ENCODE results near the gene A3GALT2.

Gene A3GALT2

GRCh38 chr1:33320619-33321165 is at the start of gene A3GALT2:
A3GALT2 (minus strand) TSS chr1:33321098; CDS start chr1:33321098, 0 bp downstream.
- no peak for DNase-seq (ENCODE audit: low spot score)

GRCh38 chr1:33370301-33370700 is 49.4 kb upstream of the A3GALT2 start:
- no peak for DNase-seq (ENCODE audit: low spot score)

- no peak for DNase-seq (ENCODE audit: low spot score)
These were observed 48.9 kb upstream of the A3GALT2 start for GRCh38 chr1:33369764-33370163.

- no peak for DNase-seq (ENCODE audit: low spot score)
These were observed 48.2 kb upstream of the A3GALT2 start for GRCh38 chr1:33369081-33369480.

GRCh38 chr1:33368431-33368830 is 47.5 kb upstream of the A3GALT2 start:
- no peak for DNase-seq (ENCODE audit: low spot score)

GRCh38 chr1:33367485-33368405 is 46.8 kb upstream of the A3GALT2 start:
- DNase-seq (ENCODE audit: low spot score) = peak; percentile 60

- DNase-seq (ENCODE audit: low spot score) = no peak
These were observed 46.0 kb upstream of the A3GALT2 start for GRCh38 chr1:33366762-33367484.

GRCh38 chr1:33365560-33365997 is 44.7 kb upstream of the A3GALT2 start:
- no peak for DNase-seq (ENCODE audit: low spot score)

- no peak for DNase-seq (ENCODE audit: low spot score)
These were observed 43.6 kb upstream of the A3GALT2 start for GRCh38 chr1:33364565-33364918.

- no peak for DNase-seq (ENCODE audit: low spot score)
These were observed 42.6 kb upstream of the A3GALT2 start for GRCh38 chr1:33363470-33363861.

GRCh38 chr1:33363021-33363420 is 42.1 kb upstream of the A3GALT2 start:
- no peak for DNase-seq (ENCODE audit: low spot score)

GRCh38 chr1:33361532-33362235 is 40.8 kb upstream of the A3GALT2 start:
- DNase-seq (ENCODE audit: low spot score) = no peak

GRCh38 chr1:33360367-33360766 is 39.5 kb upstream of the A3GALT2 start:
- DNase-seq (ENCODE audit: low spot score) = no peak

- DNase-seq (ENCODE audit: low spot score) = no peak
These were observed 39.0 kb upstream of the A3GALT2 start for GRCh38 chr1:33359931-33360330.

GRCh38 chr1:33358795-33359503 is 38.1 kb upstream of the A3GALT2 start:
- DNase-seq (ENCODE audit: low spot score) = no peak

- DNase-seq (ENCODE audit: low spot score) = no peak
These were observed 37.4 kb upstream of the A3GALT2 start for GRCh38 chr1:33358114-33358794.

GRCh38 chr1:33357099-33357498 is 36.2 kb upstream of the A3GALT2 start:
- DNase-seq (ENCODE audit: low spot score) = no peak

GRCh38 chr1:33354707-33355316 is 33.9 kb upstream of the A3GALT2 start:
- DNase-seq (ENCODE audit: low spot score) = no peak

- DNase-seq (ENCODE audit: low spot score) = no peak
These were observed 32.6 kb upstream of the A3GALT2 start for GRCh38 chr1:33353531-33353930.

- no peak for DNase-seq (ENCODE audit: low spot score)
These were observed 30.4 kb upstream of the A3GALT2 start for GRCh38 chr1:33351281-33351660.

All from COLO829 (cell line).